HepG2 (cell line): ENCODE measurements around the gene NFE2. TPM values are rescaled to one million over a fixed set of nuclear protein-coding genes. Genes with fewer than 3 reads are reported as not detected.
A peak's percentile ranks its signal among the peaks of the same experiment; 100 is the strongest.

Experiments used
- ATF5 ChIP-seq: sonication (generic); formaldehyde crosslinking; IDR thresholded peaks from 2 replicates; pipeline ENCODE4 v1.4.0; 2020; ENCODE audit warnings: mild to moderate bottlenecking, low read depth, missing genetic modification reagents
- ATM ChIP-seq: fragments of 450-650 bp; IDR thresholded peaks from 2 replicates; pipeline ENCODE4 v1.7.1; 2017; ENCODE audit warnings: mild to moderate bottlenecking, borderline replicate concordance
- CREM ChIP-seq, 2 experiments: sonication (generic) in 1 of 2; formaldehyde crosslinking in 1 of 2; IDR thresholded peaks; 2 replicates each; pipeline versions ENCODE4 v1.4.0 to v1.6.1; 2016 to 2020; ENCODE audit warnings: antibody characterized with exemption in 1 of 2, mild to moderate bottlenecking in 1 of 2, missing genetic modification reagents in 1 of 2
- NFAT5 ChIP-seq: sonication (generic); formaldehyde crosslinking; IDR thresholded peaks from 2 replicates; pipeline ENCODE4 v1.4.0; 2020; ENCODE audit warnings: missing genetic modification reagents
- POGZ ChIP-seq: sonication (generic); formaldehyde crosslinking; IDR thresholded peaks from 2 replicates; pipeline ENCODE4 v1.4.0; 2020; ENCODE audit warnings: mild to moderate bottlenecking, missing genetic modification reagents
- SP1 ChIP-seq, 2 experiments: fragments of 450-650 bp in 1 of 2; sonication (generic) in 1 of 2; formaldehyde crosslinking in 1 of 2; IDR thresholded peaks; 2 replicates each; pipeline versions ENCODE4 v1.4.0 to v1.6.1; 2016 to 2020; ENCODE audit warnings: missing genetic modification reagents in 1 of 2
- SP5 ChIP-seq: IDR thresholded peaks from 2 replicates; pipeline ENCODE4 v1.6.1; 2016; ENCODE audit warnings: low read depth, borderline replicate concordance
- TBX2 ChIP-seq: sonication (generic); formaldehyde crosslinking; IDR thresholded peaks from 2 replicates; pipeline ENCODE4 v1.5.0; 2020; ENCODE audit warnings: missing genetic modification reagents, mild to moderate bottlenecking, borderline replicate concordance
- TIGD3 ChIP-seq: sonication (generic); formaldehyde crosslinking; IDR thresholded peaks from 2 replicates; pipeline ENCODE4 v1.5.1; 2020; ENCODE audit warnings: mild to moderate bottlenecking, missing genetic modification reagents, borderline replicate concordance
- ZBTB1 ChIP-seq: sonication (generic); formaldehyde crosslinking; IDR thresholded peaks from 2 replicates; pipeline ENCODE4 v1.4.0; 2020; ENCODE audit warnings: missing genetic modification reagents, borderline replicate concordance
- ZBTB3 ChIP-seq: sonication (generic); formaldehyde crosslinking; IDR thresholded peaks from 2 replicates; pipeline ENCODE4 v1.4.0; 2020; ENCODE audit warnings: low read depth, mild to moderate bottlenecking, moderate library complexity, missing genetic modification reagents, borderline replicate concordance
- ZKSCAN5 ChIP-seq: sonication (generic); formaldehyde crosslinking; IDR thresholded peaks from 2 replicates; pipeline ENCODE4 v1.5.1; 2020; ENCODE audit warnings: mild to moderate bottlenecking, missing genetic modification reagents
- ZMYM3 ChIP-seq: sonication (generic); formaldehyde crosslinking; IDR thresholded peaks from 2 replicates; pipeline ENCODE4 v1.5.1; 2020; ENCODE audit warnings: mild to moderate bottlenecking, missing genetic modification reagents
- ZNF234 ChIP-seq: sonication (generic); formaldehyde crosslinking; conservative IDR thresholded peaks from 2 replicates; pipeline ENCODE4 v1.5.1; 2020; ENCODE audit warnings: mild to moderate bottlenecking, missing genetic modification reagents
- polyA plus RNA-seq, 8 experiments: library from polyadenylated mRNA; depleted of rRNA in 3 of 8; stranded (reverse) in 7 of 8; unstranded in 1 of 8; fragments of >200 nt; fragmentation: Illumina TruSeq in 4 of 8; extraction: Trizol in 4 of 8; gene quantifications; 2 replicates each; pipeline versions ENCODE4 v1.2.1 to v1.2.3, GENCODE V29; 2011 to 2016; ENCODE audit warnings: low read depth in 4 of 8, missing spikeins in 1 of 8, mixed read lengths in 1 of 8; ENCODE audit not compliant: insufficient read depth in 1 of 8
- total RNA-seq, 5 experiments: library from RNA; depleted of rRNA; stranded (reverse); fragments of >200 nt; fragmentation: Illumina TruSeq; extraction: Trizol; gene quantifications; 2 replicates each; pipeline ENCODE4 v1.2.3, GENCODE V29; 2016; ENCODE audit warnings: low read depth in 1 of 5
- TF ChIP-seq, protein P1 (sequence below): IDR thresholded peaks from 2 replicates; pipeline ENCODE4 v1.6.1; 2016
- TF ChIP-seq, protein P2 (sequence below): sonication (generic); formaldehyde crosslinking; IDR thresholded peaks from 2 replicates; pipeline ENCODE4 v1.5.0; 2020; ENCODE audit warnings: mild to moderate bottlenecking, missing genetic modification reagents

Gene NFE2
- total and polyA plus RNA-seq, 2 of the 13 experiments (the other 11 are each of a cell fraction or from before 2014, with no cell fraction given) = 4.5 to 7.8 TPM

DNA sequence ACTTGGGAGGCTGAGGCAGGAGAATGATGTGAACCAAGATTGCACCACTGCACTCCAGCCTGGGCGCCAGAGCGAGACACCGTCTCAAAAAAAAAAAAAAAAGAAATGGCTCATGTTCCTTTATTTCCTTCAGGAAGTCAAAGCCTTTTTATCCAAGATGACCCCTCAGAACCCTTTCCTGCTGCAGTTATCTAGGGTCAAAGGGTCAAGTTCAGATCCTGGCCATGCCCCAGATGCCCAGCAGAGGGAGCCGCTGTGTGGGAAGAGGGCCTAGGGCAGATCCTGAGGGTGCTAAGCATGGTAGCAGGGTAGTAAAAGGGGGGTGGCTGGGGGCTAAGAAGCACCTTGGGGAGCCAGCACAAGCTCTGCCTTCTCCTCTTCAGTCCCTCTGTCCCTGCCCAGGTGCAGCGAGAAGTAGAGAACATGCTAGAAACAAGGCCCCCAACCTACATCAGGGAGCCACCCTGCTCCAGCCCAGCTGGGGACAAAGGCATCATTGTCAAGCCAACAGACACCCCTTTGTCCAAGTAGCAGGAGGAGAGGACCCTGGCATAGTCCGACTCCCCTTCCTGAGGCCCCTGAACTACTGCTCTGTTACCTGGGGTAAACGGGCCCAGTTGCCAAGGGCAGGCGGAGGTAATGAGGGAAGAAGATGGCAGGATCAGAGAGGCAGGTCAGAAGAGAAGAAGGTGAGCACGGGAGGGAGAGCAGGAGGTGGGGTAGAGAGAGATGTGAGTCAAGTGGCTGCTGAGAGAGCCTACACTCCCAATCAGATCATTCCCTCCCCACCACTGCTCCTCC is 6.5 kb downstream of the NFE2 start (continued):
- TF ChIP-seq NFAT5 (CRISPR knock-in tag) (no peak), ZNF234 (no peak), ATF5 (CRISPR knock-in tag) (no peak), ZMYM3 (CRISPR knock-in tag) (peak; percentile 53), SP1 (IDR thresholded peaks at IDR 0.05) (no peak), SP1 (CRISPR knock-in tag; IDR thresholded peaks at IDR 0.05) (no peak), ATM (no peak), SP5 (no peak; the same call in 1 of the 2 replicates), ZKSCAN5 (CRISPR knock-in tag) (peak; percentile 95), TBX2 (CRISPR knock-in tag) (peak; percentile 37; the same call in 1 of the 2 replicates), ZBTB1 (CRISPR knock-in tag) (no peak), POGZ (peak; percentile 35; the same call in 1 of the 2 replicates), CREM (IDR thresholded peaks at IDR 0.05) (0 out of 2 replicates have a peak, but pooled peaks have one; percentile 41), CREM (CRISPR knock-in tag; IDR thresholded peaks at IDR 0.05) (no peak), TIGD3 (CRISPR knock-in tag) (no peak), ZBTB3 (CRISPR knock-in tag) (no peak)
- TF ChIP-seq, protein P1, sequence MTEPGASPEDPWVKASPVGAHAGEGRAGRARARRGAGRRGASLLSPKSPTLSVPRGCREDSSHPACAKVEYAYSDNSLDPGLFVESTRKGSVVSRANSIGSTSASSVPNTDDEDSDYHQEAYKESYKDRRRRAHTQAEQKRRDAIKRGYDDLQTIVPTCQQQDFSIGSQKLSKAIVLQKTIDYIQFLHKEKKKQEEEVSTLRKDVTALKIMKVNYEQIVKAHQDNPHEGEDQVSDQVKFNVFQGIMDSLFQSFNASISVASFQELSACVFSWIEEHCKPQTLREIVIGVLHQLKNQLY (CRISPR knock-in tag) = no peak
- TF ChIP-seq, protein P2, sequence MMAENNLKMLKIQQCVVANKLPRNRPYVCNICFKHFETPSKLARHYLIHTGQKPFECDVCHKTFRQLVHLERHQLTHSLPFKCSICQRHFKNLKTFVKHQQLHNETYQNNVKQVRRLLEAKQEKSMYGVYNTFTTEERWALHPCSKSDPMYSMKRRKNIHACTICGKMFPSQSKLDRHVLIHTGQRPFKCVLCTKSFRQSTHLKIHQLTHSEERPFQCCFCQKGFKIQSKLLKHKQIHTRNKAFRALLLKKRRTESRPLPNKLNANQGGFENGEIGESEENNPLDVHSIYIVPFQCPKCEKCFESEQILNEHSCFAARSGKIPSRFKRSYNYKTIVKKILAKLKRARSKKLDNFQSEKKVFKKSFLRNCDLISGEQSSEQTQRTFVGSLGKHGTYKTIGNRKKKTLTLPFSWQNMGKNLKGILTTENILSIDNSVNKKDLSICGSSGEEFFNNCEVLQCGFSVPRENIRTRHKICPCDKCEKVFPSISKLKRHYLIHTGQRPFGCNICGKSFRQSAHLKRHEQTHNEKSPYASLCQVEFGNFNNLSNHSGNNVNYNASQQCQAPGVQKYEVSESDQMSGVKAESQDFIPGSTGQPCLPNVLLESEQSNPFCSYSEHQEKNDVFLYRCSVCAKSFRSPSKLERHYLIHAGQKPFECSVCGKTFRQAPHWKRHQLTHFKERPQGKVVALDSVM (CRISPR knock-in tag) = peak; percentile 19; the same call in 1 of the 2 replicates
